GM21528 (cell line): ENCODE data around the gene DMAC2.
"Not testable (repeated sequence)": the region's sequence is repeated elsewhere in the genome, so short reads cannot be mapped to it uniquely, and the experiment has no call there.

ENCODE experiments used
- ATAC-seq: cut with Tn5 transposase; IDR thresholded peaks from one replicate; pipeline ENCODE4 v1.9.1; 2021; ENCODE audit warnings: mild to moderate bottlenecking, moderate library complexity; ENCODE audit not compliant: unreplicated experiment, low FRiP score

Gene DMAC2

DNA sequence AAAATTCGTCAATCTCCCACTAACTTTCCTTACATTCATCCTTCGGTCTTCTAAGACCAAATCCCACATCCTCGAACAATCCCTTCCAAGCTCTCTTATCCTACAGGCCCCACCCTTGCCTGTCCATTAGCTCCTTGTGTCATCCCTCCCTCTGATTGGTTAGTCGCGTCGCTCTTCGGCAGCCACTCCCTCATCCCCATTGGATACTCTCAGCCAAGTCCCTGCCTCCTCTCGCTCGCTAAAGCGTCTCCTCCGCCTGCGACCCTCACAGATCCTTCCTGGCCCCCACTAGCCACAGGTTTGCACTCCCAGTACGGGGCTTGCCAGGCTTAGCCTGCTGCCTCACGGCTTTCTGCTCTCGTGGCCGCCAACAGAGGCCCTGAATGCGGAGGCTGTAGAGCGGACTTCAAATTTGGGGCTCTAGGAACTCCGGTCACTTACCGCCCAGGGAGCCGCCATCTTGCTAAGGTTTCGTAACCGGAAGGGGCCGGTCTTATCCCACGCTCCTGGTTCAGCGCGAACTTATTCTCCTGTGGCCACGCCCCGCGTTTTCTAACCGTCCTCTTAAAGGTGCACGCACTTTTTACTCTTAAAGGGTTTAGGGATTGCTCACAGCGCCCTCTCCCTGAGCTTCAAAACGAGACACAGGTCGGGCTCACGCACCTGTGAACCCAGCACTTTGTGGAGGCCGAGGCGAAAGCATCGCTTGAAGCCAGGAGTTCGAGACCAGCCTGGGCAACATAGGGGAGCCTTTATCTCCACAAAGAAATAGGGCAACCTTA is at the start of gene DMAC2:
DMAC2 (minus strand) TSS at position 472 of the 782 bp plus-strand sequence; CDS start at position 459, 13 bp downstream.
- ATAC-seq = peak; percentile 91

DNA sequence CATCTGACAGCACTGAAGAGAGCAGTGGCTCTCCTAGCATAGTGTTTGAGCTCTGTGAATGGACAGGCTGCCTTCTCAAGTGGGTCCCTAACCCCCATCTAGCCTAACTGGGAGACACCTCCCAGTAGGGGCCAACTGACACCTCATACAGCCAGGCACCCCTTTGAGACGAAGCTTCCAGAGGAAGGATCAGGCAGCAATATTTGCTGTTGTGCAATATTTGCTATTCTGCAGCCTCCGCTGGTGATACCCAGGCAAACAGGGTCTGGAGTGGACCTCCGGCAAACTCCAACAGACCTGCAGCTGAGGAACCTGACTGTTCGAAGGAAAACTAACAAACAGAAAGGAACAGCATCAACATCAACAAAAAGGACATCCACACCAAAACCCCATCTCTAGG is 47.2 kb upstream of the DMAC2 start:
- not testable (repeated sequence) for ATAC-seq

DNA sequence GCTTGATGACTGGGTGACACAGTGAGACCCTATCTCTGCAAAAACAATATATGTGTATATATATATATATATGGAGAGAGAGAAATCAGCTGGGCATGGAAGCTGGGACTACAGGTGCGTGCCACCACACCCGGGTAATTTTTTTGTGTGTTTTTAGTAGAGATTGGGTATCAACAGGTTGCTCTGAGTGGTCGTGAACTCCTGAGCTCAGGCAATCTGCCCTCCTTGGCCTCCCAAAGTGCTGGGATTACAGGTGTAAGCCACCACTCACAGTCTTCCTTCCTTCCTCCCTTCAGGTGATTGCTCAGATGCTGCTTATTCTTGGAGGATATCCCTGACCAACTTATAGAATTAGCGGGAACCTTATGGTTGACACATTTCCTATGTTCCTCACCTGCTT is 45.1 kb upstream of the DMAC2 start:
- ATAC-seq = no peak

DNA sequence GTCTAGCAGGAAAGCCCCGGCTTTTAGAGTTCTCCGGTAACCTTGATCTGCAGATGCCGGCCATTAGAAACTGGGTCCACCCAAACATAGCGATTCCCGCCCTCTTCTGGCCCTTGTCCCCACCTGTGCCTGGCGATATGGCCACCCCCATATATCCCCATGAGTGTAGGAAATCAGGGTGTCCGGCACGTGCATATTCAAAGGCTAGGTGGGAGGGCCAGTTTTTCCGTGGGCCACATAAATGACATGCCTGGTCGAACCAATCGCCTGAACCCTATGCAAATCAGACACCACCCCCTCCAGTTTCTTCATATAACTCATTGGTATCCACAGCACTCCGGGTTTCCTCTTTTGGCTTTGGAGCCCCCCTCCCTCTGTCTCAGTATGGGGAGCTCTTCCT is 40.6 kb upstream of the DMAC2 start:
- no peak for ATAC-seq

DNA sequence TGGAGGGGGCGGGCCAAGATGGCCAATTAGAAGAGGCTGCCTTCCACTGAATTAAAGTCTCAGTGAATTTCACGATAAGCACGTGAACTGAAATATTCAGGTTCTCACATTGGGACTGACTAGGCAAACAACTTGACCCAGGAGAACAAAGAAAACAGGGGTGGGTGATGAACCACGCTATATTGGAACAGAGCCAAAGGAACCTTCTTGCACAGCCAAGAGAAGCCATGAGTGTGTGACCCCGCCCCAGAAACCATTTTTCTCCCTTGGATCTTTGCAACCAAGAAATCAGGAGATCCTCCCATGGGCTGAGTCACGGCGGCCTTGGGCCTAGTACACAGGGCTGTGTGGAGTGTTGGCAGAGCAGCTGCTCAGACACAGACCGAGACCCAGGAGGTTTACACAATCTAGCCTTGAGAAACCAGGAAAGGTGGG is 40.1 kb upstream of the DMAC2 start:
- no peak for ATAC-seq

DNA sequence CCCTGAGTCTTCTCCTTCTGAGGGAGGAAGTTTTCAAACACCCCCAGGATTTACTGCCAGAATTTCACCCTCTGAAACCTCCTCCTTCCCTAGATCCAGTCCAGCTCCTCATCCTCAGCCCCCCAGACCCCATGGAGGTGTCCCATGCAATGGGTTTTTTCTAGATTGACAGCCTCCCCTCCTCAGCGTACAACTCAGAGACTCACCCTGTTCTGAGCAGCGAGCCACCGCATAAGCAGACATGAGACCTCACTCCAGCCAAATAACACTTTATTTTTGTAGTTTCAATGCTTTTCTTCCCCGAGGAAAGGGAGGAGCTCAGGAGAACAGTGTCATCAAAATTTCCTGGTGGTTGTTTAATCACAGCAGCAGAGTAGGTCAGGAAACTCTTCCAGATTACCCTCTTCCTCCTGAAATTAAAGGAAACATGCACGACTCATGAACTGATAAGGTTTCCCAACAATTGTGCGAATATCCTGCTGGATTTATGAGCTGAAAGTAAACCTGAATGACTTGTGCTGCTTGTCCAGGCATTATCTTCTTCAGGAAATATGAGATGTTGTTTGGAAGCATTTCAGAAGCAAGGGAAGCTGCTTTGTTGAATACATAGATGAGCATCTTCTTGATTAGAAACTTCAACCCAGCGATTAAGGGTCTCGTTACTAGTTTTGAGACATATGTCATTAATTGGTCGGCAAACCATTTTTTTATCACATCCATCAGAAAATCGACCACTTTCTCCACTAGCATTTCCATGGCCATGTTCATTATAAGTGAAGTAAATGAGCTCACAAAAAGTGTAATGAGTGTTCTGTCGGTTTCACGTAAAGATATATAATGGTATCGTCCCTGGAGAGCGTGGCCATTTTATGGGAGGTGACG is 39.4 kb upstream of the DMAC2 start:
- ATAC-seq = no peak

DNA sequence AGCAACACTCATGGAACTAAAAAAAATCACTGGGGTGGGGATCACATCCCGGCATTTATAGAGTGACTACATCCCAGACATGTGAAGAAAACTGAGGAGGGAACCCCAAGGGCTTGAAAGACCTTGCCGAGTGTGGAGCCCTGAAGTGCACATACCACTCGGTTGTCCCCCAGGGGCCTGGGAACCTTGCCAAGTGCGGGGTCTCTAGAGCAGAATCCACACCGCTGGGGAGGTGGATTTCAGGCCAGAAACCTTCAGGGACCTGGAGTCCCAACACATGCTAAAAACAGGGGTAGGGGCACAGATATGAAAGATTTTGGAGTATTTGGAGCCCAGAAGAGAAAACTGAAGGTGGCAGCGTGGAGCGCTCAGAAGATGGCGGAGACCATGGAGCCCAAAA is 38.5 kb upstream of the DMAC2 start:
- ATAC-seq = no peak

DNA sequence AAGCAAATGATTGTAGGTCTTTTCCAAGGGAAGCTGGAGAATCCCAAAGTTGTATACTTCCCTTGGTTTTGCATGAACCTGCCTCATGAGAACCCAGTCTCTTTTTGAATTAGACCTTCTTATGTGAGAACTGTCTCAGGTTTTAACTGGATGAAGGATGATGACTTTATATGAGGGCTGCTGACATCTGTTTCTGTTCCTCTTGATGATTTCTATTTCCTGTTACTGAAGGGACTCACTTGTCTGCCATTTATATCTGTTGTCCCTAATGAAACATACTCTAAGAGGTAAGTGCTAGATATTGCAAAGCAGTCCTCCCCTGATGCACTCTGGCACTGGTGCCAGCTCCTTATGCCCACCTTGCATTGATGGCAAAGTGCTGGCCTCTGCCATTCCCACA is 36.9 kb upstream of the DMAC2 start:
- no peak for ATAC-seq

DNA sequence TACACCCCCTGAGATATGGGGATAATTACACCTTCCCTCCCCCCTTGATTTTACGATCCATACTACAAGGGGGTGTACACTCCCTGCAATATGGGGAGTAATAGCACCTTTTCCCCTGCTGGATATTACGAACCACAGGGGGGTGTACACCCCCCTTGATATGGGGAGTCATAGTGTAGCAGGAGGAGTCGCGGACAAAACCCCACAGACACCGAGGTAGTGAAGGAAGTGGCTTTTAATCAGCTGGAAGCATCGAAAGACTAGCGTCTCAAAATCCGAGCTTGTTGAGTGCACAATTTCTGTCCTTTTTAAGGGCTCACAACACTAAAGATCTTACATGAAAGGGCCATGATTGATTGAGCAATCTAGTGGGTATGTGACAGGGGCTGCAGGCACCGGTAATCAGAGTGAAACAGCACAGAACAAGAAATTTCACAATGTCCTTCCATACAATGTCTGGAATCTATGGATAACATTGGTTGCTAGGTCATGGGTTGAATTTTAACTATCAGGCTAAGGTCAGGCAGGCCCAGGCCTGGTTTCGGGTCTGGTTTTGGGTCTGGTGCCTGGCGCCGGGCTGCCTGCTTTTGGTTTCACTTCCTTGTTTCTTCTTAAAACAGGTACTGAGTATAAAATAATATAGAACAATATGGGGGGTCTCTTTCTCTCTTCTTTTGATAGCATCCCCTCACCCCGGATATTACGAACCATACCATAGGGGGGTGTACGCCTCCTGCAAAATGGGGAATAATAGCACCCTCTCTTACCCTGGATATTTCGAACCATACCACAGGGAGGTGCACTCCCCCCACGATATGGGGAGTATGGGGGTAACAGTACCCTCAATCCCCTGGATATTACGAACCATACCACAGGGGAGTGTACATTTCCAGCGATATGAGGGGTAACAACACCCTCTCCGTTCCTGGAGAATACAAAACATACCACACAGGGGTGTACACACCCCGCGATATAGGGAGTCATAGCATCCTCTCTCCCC is 23.8 kb upstream of the DMAC2 start:
- ATAC-seq = not testable (repeated sequence)

DNA sequence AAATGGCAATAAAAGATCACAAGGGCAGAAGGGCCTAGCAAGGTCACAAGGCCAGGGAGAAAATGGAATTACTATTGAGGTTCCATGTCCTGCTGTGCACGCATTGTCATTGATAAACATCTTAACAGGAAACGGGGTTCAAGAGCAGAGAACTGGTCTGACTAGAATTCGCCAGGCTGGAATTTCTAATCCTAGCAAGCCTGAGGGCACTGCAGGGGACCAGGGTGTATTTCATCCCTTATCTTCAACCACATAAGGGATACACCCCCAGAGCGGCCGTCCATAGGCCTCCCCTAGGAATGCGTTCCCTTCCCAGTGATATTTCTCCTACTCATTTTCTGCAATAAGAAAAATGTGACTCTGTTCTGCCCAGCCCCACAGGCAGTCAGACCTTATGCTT is 22.8 kb upstream of the DMAC2 start:
- ATAC-seq = no peak

DNA sequence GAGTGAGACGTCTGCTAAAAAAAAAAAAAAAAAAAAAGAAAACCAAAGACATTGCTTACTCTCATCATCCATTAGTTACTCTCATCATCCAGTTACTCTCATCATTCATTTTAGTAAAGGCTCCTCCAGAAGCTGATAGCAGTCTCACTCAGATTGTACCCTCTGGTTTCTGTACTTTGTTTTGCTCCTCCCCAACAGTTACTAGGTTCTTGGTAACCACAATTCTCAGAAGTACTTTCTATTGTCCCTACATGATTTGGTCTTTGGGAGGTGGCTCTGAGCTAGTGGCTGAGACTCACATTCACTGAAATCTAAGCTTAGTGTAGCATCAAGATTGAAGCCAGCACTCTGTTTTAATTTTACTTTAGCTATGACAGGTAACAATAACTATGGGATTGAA is 17.5 kb upstream of the DMAC2 start:
- ATAC-seq = no peak

DNA sequence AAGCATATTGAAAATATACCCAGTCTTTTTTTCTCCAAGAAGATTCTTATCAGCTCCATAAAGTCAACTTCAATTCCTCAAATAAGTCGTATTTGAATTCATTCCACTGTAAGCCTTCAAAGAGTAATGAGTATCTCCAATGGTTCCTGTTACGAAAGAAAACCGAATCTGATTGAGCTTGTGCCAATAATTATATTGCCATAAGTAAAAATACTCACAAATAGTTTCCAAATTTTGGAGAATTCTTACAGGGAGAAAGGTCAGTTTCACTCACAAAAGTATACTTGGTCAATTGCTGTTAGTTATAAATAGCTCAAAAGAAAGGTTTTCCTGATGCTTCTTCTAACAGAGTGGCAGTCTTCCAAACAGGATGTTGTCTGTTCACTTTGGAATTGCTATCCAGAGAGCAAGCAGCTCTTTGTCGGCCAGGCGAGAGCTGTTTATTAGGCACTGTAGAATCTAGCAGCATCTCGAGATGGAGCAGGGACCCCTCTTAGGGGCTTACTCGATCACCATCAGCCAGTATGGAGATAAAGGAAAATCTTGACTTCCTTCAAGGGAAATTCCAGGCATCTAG is 16.7 kb upstream of the DMAC2 start:
- ATAC-seq = no peak

DNA sequence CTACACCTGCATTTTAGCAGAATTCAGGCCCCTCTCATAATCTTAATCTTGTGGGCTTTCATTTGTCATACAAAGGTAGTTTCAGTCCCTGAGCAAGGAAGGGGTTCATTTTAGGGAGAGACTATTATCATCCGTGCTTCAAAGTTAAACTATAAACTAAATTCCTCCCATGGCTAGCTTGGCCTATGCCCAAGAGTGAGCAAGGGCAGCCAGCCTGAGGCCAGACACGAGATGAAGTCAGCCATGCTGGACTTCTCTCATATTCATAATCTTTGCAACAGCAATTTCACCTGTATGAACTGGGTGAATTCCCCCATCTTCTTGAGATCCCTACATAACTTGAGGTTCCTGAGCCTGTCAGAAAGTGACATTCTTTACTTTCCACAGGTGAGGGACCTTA is 16.2 kb upstream of the DMAC2 start:
- no peak for ATAC-seq

DNA sequence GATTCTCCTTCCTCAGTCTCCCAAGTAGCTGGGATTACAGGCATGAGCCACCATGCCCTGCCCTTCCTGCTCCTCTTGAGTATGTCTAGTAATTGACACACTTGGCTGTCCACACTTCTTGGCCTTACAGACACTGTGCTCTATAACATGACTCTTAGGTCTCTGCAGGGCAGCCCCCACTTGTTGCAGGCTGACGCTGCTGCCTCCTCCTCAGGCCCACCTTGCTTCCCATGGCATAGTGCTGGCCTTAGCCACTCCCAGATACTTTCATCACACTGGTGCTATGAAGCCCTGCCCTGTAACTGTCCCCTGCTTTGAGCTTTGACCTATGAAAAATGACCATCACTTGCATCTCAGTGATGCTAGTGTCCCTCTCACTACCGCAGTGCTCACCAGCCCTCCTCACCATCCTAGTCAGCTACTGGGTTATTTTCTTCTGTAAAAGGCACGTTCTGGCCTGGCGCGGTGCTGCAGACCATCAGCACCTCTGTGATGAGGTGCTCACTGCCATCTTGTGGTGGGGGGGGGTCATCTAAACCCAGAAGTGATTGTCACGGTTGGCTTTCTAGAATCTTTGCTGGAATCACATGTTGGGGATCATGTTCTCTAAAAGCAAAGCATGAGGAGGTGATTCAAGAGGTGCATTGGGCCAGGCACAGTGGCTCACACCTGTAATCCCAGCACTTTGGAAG is 13.0 kb upstream of the DMAC2 start:
- no peak for ATAC-seq

DNA sequence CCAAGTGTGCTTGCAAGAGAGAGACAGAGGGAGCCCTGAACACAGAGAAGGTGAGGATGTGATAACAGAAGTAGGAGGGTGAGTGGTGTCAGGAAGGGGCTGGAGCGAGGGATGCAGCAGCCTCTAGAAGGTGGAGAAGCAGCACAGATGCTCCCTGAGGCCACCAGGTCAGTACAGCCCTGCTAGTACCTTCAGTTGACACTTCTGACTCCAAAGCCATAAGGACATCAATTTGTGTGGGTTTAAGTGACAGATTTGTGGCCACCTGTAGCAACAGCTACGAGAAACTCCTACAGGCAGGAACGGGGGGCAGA is 10.1 kb upstream of the DMAC2 start:
- no peak for ATAC-seq

DNA sequence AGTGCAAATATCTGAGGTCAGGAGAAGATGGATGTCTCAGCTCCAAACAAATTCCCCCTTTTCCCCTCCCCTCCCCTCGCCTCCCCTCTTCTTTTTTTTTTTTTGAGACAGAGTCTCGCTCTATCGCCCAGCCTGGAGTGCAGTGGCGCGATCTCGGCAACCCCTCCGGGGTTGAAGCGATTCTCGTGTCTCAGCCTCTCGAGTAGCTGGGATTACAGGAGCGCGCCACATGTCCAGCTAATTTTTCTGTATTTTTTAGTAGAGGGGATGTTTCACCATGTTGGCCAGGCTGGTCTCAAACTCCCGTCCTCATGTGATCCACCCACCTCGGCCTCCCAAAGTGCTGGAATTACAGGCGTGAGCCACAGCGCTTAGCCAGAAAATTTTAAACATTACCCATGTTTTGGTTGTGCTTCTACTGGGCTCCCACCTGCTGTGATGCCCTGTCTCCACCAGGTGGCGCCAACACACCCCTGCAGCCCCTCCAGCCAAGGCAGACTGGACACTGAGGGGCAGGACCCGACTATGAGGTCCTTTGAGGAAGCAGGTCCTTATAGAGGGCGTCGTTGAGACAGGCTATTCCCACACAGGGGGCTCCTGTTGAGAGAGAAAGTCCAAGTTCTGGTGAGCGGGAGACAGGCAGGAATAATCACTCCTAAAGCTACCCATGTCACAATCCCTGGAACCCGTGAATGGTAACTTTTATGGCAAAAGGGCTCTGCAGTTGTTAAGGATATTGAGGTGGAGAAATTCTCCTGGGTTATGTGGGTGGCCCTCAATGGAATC is 9.6 kb upstream of the DMAC2 start:
- ATAC-seq = no peak

DNA sequence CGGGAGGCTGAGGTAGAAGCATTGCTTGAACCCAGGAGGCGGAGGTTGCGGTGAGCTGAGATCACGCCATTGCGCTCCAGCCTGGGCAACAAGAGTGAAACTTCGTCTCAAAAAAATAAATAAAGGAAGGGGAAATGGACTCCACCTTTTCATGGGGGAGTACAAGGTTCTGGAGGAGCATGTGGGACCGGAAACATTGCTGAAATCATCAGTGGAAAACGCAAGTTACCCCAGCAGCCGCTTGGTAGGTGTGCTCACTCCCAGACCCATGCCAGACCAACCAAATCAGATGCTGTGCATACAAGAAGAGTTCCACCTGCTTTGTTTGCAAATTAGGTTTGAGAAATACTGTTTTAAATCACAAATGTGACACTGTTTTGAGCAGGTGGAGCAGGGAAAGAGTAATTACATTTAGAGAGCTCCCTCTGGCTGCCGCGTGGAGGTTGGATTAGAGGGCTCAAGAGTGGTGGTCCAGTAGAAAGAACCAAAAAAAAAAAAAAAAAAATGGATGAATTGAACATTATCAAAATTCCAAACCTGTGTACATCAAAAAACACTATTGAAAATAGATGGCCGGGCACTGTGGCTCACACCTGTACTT is 8.1 kb upstream of the DMAC2 start:
- ATAC-seq = no peak

DNA sequence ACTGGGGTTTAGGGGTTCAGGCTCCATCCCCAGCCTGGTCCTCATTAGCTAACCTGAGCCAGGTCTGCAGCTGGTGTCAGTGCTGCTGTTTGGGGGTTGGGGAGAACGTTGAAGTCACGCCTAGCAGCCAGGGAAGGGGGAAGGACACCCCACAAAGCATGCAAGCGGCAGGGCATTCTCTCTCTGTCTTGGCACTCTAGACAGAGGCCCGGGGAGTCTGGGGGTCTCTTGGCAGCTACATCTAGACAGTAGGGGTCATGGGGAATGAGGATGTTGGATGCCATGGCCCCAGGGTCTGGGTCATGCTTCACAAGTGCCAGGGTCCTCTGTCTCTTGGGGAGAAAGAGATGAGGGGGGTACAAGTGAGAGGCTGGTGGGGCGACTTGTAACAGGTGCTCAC is 5.9 kb upstream of the DMAC2 start:
- no peak for ATAC-seq
